Stimulated activated CD8-positive, alpha-beta memory T cell treated with anti-CD3 and anti-CD28 coated beads, Interleukin-4, amount 100 ng/mL, for 1 hour (primary cell): ENCODE results near the gene CASP3.
"Not testable (repeated sequence)": the region's sequence is repeated elsewhere in the genome, so short reads cannot be mapped to it uniquely, and the experiment has no call there.

Source experiments
- DNase-seq, 2 donors: peaks; one replicate each; pipeline ENCODE4 v3.0.0-alpha.2; 2020; ENCODE audit warnings: low read depth in 2 of 2, low spot score in 1 of 2

CASP3 gene

DNA sequence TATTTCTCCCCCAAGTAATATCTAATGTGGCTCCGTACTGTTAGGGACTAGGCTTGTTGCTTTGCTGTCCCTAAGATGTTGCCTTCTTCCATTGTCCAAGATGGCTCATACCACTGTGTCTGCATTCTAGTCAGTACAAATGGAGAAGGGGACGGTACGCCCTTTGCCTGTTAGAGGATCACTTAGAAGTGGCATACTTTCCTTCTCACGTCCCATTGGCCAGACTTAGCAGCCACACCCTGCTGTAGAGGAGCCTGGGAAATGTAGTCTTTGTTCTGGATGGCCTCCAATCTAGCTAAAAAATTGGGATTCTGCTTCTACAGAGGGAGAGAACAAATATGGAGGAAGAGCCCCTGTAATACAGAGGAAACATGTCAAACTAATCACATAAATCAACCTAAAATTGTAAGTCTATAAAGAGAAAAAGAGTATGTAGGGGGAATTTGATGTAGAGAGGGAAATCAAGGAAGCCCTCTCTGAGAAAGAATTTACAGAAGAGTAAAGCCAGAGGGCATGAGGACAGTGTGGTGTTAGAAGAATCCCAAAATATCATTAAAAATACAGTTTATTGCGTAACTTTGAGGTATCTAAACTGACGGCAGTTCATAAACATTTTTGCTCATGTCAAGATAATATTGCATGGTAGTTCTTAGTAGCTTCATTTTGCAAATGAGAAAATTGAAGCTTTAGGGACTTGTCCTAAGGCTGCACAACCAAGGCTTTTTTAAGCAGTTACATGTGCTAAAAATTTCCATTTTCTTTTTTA is 15.4 kb upstream of the CASP3 start:
- DNase-seq, result no peak

DNA sequence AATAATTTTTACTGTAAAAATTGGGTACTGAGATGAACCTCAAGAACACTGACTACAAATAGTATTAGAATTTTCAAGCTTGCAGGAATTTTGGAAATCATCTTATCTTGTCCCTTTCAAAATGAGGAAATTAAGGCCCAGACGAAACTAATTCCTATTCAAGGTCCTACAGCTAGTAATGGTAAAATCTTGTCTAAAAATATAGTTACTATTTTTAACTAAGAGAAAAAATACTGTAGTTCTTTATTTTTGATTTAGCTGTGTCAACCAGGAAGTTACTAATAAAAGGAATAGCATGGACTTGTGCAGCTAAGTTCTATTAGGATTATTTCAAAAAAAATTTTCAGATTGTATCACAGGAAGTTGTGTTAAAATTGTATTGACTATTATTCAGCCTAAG is 13.0 kb upstream of the CASP3 start:
- DNase-seq, result no peak

GRCh38 chr4:184660978-184661377 is 11.7 kb upstream of the CASP3 start:
- DNase-seq, result no peak

GRCh38 chr4:184657820-184658219 is 8.6 kb upstream of the CASP3 start:
- not testable (repeated sequence) for DNase-seq

- DNase-seq, result no peak
These were observed 7.9 kb upstream of the CASP3 start for GRCh38 chr4:184657144-184657543.

GRCh38 chr4:184655889-184656869 is 6.9 kb upstream of the CASP3 start:
- DNase-seq, result no peak

DNA sequence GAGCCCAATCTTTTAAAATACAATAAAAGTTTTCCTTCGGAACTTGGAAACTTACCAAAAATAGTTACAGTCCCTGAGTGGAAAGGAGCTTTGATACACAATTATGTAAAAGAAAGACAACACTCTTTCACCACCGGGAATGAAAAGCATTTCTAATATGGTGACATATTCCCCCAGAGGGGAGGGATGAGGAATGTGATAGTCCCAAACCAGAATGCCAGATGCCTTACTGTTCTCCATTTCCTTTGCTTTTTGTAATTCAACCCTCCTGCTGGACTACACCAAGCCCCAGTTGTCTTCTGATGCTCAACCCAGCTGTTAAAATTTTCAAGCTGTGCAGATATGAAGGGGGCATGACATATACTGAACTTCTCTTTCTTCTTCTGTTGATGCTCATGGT is 4.4 kb upstream of the CASP3 start:
- DNase-seq, result no peak

GRCh38 chr4:184652681-184653080 is 3.4 kb upstream of the CASP3 start:
- DNase-seq, result not testable (repeated sequence)

DNA sequence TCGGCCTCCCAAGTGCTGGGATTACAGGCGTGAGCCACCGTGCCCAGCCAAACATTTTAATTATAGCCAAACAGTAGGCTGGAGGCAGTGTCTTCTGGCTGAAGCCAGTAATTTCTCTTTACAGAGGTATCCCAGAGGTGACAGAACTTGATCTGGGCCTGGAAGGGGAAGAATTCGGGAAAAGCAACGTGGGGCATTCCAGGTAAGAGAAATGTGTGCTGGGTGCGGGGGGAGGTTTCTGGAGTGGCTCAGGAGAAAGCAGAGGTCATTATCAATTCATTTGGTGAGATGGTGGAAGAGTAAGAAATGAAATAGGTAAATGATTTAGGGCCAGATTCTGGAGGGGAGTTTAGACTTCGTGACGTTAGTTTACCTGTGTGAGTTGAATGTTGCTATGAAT is 2.7 kb upstream of the CASP3 start:
- no peak for DNase-seq

DNA sequence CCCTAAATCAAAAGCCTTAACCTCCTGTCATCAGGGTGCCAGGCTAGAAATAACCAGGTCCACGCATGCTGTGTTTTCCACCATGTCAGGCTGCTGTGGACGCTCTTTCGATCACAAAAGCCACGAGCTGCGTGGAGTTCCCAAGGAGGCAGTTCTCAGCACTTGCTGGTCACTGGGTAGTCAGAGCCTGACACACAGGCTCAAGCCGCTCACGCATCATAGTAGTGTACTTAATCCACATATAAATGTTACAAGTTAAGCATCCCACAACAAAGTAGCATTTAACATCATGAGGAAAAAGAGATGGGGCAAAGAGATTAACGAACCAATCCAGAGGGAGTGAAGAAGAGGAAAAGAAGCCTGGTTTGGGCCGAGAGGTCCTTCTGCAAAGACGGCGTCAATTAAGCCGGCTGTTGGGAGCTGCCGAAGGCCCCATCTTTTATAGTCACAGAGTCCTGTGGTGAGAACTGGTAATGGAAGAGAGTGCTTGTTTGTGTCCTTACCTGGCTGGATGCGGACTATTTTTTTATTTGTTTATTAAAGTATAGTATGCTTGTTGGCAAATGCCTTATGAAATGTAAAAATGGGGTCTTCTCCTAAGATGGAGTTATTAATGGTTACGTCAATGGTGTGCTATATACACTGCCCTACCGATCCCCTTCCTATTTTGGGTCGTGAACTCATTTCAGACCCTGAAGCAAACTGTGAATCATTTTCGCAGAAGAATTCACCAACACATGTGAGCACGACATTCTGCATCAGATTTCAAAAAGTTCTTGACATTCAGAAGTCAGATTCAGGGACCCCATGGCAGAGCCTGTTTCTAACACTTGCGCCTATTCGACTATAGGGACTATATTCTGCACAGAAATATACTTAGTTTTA is 966 bp upstream of the CASP3 start:
- no peak for DNase-seq

DNA sequence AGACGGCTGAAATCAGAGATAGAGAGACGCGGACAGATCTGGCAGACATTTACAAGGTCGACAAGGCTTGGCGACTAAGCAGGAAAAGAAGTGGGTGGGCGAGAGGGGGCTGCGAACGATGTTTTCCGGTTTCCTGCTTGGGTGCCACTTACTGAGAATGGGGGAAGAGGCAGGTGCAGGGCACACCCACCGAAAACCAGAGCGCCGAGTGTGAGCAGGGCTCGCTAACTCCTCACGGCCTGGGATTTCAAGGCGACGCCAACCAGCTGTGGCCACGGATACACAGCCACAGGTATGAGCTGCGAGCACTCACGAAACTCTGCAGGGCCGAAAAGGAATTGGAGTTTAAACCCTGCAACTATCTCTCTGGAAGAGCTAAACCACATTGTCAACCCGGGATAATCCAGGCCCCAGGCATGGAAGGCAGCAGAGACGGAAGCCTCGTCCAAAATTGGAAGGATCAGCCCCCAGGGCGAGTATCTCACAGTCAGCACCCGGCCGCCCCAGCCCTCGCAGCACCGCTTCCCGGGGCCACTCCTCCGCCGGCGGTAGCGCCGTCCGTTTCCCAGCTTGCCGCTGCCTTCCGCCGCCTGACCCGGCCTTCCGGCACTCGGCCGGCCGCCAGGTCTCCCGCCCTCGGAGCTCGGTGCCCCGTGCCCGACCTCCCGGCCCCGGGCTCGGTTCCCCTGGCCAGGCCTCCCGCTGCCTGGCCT is 778 bp downstream of the CASP3 start:
- peak in 1 of 2 donors; percentile 8 for DNase-seq

DNA sequence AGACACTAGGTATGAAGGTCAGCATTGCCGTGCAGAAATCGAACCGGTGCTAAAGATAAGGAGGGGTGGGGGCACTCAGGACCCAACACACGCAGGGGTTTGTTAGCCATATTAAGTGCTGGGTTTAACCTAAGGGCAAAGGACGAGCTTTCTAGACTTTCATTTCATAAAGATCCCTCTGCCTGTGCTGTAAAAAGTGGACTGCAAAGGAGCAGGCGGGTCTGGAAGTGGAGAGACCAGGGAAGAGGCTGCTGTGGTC is 1.3 kb downstream of the CASP3 start:
- no peak for DNase-seq

DNA sequence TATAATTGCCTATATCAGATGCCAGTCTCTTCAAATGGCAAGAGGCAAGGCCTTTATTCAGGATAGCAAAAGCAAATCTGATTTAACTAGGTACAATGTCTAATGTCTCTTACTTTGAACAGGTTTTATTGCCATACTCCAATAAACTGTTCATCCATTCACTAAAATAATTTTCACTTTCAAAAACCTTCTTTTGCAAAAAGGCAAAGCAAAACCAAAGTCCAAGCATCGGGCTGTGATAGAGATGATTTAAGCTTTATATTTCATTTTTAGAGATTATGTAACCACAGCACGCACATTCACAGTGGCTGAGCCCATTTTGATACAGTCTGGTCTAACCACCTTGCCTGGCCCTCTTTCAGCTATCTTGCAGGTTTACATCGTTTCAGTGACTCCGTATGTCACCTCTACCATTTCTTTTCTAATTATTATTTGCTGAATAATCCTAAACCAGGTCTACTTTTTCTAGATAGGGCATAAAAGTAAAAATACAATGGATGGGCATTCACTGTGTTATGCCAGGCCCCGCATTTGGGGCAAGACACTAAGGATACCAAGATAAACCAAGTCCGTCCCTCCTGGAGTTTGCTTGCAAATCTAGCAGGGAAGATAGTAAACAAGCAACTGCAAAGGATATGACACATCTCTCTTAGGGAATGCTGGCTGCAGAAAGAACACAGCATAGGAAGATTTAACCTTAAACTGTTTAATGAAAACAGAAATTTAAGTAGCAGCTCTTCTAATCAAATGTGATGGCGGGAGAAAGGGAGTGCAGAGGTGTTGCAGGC is 1.8 kb downstream of the CASP3 start:
- DNase-seq, result no peak

- no peak for DNase-seq
These were observed 3.2 kb downstream of the CASP3 start for GRCh38 chr4:184645904-184646610.

- no peak for DNase-seq
These were observed 4.5 kb downstream of the CASP3 start for GRCh38 chr4:184644553-184645307.

- no peak for DNase-seq
These were observed 5.5 kb downstream of the CASP3 start for GRCh38 chr4:184643731-184644130.

- DNase-seq, result no peak
These were observed 7.8 kb downstream of the CASP3 start for GRCh38 chr4:184641451-184641850.

- no peak for DNase-seq
These were observed 8.2 kb downstream of the CASP3 start for GRCh38 chr4:184641022-184641421.

GRCh38 chr4:184636897-184637296 is 12.3 kb downstream of the CASP3 start:
- DNase-seq, result no peak
